H1 (cell line): Measurements from ENCODE around the gene ODF2L. TPM values are rescaled to one million over a fixed set of nuclear protein-coding genes. Genes with fewer than 3 reads are reported as not detected.

Source experiments
- CTCF ChIA-PET: fragments of 300-600 bp; sonication (Branson Sonifier 250); formaldehyde crosslinking; loops from one replicate; lab custom pipeline; 2021; ENCODE audit not compliant: partially characterized antibody; lab: Charles Lee
- POLR2A ChIA-PET: fragments of 300-600 bp; sonication (Branson Sonifier 250); formaldehyde crosslinking; loops from one replicate; lab custom pipeline; 2021; ENCODE audit warnings: inconsistent platforms; ENCODE audit not compliant: partially characterized antibody; lab: Charles Lee
- DNase-seq, 2 experiments: peaks; one replicate each; pipeline versions ENCODE4 v3.0.0 to v3.0.0-alpha.2; 2010 to 2022; ENCODE audit warnings: low spot score in 2 of 2, low read depth in 1 of 2, mixed read lengths in 1 of 2
- FAIRE-seq: peaks from 2 replicates; lab custom pipeline; 2011; peaks lifted over from hg19 to GRCh38; lab: Jason Lieb, UNC
- H2AFZ ChIP-seq: 2 replicates; pipeline ENCODE4 v1.8.1; 2012; ENCODE audit warnings: low read length, inconsistent platforms
- H2AK5ac ChIP-seq: 2 replicates; pipeline ENCODE4 v1.6.1; 2013; ENCODE audit warnings: low read depth, low read length
- H2BK120ac ChIP-seq: replicated peaks from 2 replicates; pipeline ENCODE3; 2013; ENCODE audit warnings: low read depth, low read length, inconsistent platforms
- H2BK12ac ChIP-seq: 2 replicates; pipeline ENCODE4 v1.6.1; 2013; ENCODE audit warnings: low read depth, low read length
- H2BK15ac ChIP-seq: 2 replicates; pipeline ENCODE4 v1.6.1; 2013; ENCODE audit warnings: low read length
- H2BK20ac ChIP-seq: 2 replicates; pipeline ENCODE4 v1.6.1; 2013; ENCODE audit warnings: low read length
- H2BK5ac ChIP-seq: 2 replicates; pipeline ENCODE4 v1.6.1; 2013; ENCODE audit warnings: low read depth, low read length
- H3K14ac ChIP-seq: 2 replicates; pipeline ENCODE4 v1.6.1; 2013; ENCODE audit warnings: inconsistent platforms; ENCODE audit not compliant: insufficient read length
- H3K18ac ChIP-seq: 2 replicates; pipeline ENCODE4 v1.6.1; 2013; ENCODE audit warnings: low read length; ENCODE audit errors: extremely low read depth
- H3K23ac ChIP-seq: 2 replicates; pipeline ENCODE4 v1.6.1; 2013; ENCODE audit warnings: inconsistent platforms; ENCODE audit not compliant: insufficient read length
- H3K23me2 ChIP-seq: 2 replicates; pipeline ENCODE4 v1.6.1; 2013; ENCODE audit warnings: low read depth, low read length
- H3K27ac ChIP-seq: 2 replicates; pipeline ENCODE4 v1.6.1; 2011; ENCODE audit warnings: low read depth, low read length, inconsistent platforms
- H3K27me3 ChIP-seq, 4 experiments: replicated peaks in 1 of 4; 1 replicate in 1 of 4; 2 replicates in 3 of 4; pipeline versions ENCODE4 v1.6.1 to v1.8.1; 2011 to 2013; ENCODE audit warnings: low read length in 3 of 4, mild to moderate bottlenecking in 3 of 4, inconsistent platforms in 2 of 4, mixed read lengths in 2 of 4, moderate library complexity in 1 of 4; ENCODE audit not compliant: control insufficient read depth in 3 of 4, insufficient read depth in 3 of 4; ENCODE audit errors: extremely low read depth in 1 of 4
- H3K36me3 ChIP-seq, 4 experiments: 2 replicates each; pipeline versions ENCODE4 v1.6.1 to v1.8.1; 2011 to 2013; ENCODE audit warnings: mild to moderate bottlenecking in 4 of 4, low read length in 3 of 4, moderate library complexity in 2 of 4, control low read depth in 1 of 4, inconsistent platforms in 1 of 4; ENCODE audit not compliant: insufficient read depth in 4 of 4, control insufficient read depth in 2 of 4
- H3K4ac ChIP-seq: replicated peaks from 2 replicates; pipeline ENCODE3; 2013; ENCODE audit warnings: low read length, low read depth, mixed read lengths, inconsistent platforms; ENCODE audit not compliant: insufficient read length
- H3K4me1 ChIP-seq, 4 experiments: replicated peaks in 1 of 4; 1 replicate in 1 of 4; 2 replicates in 3 of 4; pipeline versions ENCODE4 v1.6.1 to v1.8.1; 2011 to 2013; ENCODE audit warnings: low read length in 3 of 4, inconsistent platforms in 2 of 4, mixed read lengths in 1 of 4; ENCODE audit not compliant: insufficient read depth in 4 of 4, control insufficient read depth in 3 of 4
- H3K4me2 ChIP-seq, 2 experiments: 2 replicates each; pipeline versions ENCODE4 v1.6.1 to v1.8.1; 2011 to 2013; ENCODE audit warnings: low read depth in 2 of 2, low read length in 2 of 2, control low read depth in 1 of 2, inconsistent platforms in 1 of 2, mild to moderate bottlenecking in 1 of 2; ENCODE audit not compliant: insufficient read depth in 1 of 2
- H3K4me3 ChIP-seq, 4 experiments: fragments of 200-600, 300-600 bp in 1 of 4; sonication (generic), shearing (Covaris generic), sonication (Bioruptor Twin) in 1 of 4; 2 replicates each; pipeline versions ENCODE4 v1.5.1 to v1.8.1; 2011 to 2016; ENCODE audit warnings: low read length in 4 of 4, low read depth in 3 of 4, control low read depth in 2 of 4, inconsistent platforms in 2 of 4, mild to moderate bottlenecking in 2 of 4, mixed read lengths in 1 of 4, moderate library complexity in 1 of 4; ENCODE audit not compliant: insufficient read depth in 2 of 4; ENCODE audit errors: extremely low read depth in 1 of 4
- H3K56ac ChIP-seq: replicated peaks from 2 replicates; pipeline ENCODE3; 2013; ENCODE audit warnings: low read depth, mild to moderate bottlenecking, mixed read lengths, low read length, inconsistent platforms; ENCODE audit not compliant: insufficient read length
- H3K79me1 ChIP-seq: 2 replicates; pipeline ENCODE4 v1.6.1; 2013; ENCODE audit warnings: low read depth, low read length, control low read depth
- H3K79me2 ChIP-seq, 2 experiments: 2 replicates each; pipeline versions ENCODE4 v1.6.1 to v1.8.1; 2012 to 2013; ENCODE audit warnings: low read length in 2 of 2, mild to moderate bottlenecking in 2 of 2, inconsistent platforms in 1 of 2; ENCODE audit not compliant: insufficient read depth in 2 of 2, control insufficient read depth in 1 of 2
- H3K9ac ChIP-seq, 4 experiments: replicated peaks in 1 of 4; 1 replicate in 1 of 4; 2 replicates in 3 of 4; pipeline versions ENCODE4 v1.6.1 to v1.8.1; 2011 to 2013; ENCODE audit warnings: low read depth in 3 of 4, low read length in 3 of 4, control low read depth in 2 of 4, mild to moderate bottlenecking in 2 of 4, moderate library complexity in 2 of 4, inconsistent platforms in 1 of 4; ENCODE audit errors: extremely low read depth in 1 of 4
- H3K9me3 ChIP-seq, 2 experiments: 2 replicates each; pipeline versions ENCODE4 v1.6.1 to v1.8.1; 2012 to 2013; ENCODE audit warnings: mild to moderate bottlenecking in 2 of 2, moderate library complexity in 2 of 2, control low read depth in 1 of 2, inconsistent platforms in 1 of 2, low read depth in 1 of 2, low read length in 1 of 2, mixed read lengths in 1 of 2; ENCODE audit not compliant: insufficient read depth in 2 of 2
- H4K20me1 ChIP-seq, 2 experiments: replicated peaks in 1 of 2; 2 replicates each; pipeline versions ENCODE3 to v1.8.1; 2011 to 2013; ENCODE audit warnings: inconsistent platforms in 2 of 2, low read length in 2 of 2, mild to moderate bottlenecking in 1 of 2; ENCODE audit not compliant: insufficient read depth in 2 of 2, control insufficient read depth in 1 of 2
- H4K5ac ChIP-seq: 2 replicates; pipeline ENCODE4 v1.6.1; 2013; ENCODE audit warnings: low read length, low read depth, mixed read lengths, inconsistent platforms; ENCODE audit not compliant: insufficient read length
- H4K8ac ChIP-seq: 2 replicates; pipeline ENCODE4 v1.8.0; 2013; ENCODE audit warnings: mild to moderate bottlenecking, moderate library complexity, low read length, inconsistent platforms; ENCODE audit not compliant: insufficient read depth; ENCODE audit errors: extremely low read depth
- H4K91ac ChIP-seq: replicated peaks from 2 replicates; pipeline ENCODE3; 2013; ENCODE audit warnings: low read length, mixed read lengths, inconsistent platforms; ENCODE audit not compliant: insufficient read length
- GABPA ChIP-seq: IDR thresholded peaks from 2 replicates; pipeline ENCODE4 v1.6.1; 2011; ENCODE audit warnings: mild to moderate bottlenecking, low read length, moderate library complexity, borderline replicate concordance; ENCODE audit not compliant: insufficient read depth
- GTF2F1 ChIP-seq: IDR thresholded peaks from 2 replicates; pipeline ENCODE4 v1.6.1; 2012; ENCODE audit warnings: low read depth, low read length, improper control_type of control experiment, borderline replicate concordance
- JUND ChIP-seq: IDR thresholded peaks from 2 replicates; pipeline ENCODE4 v1.6.1; 2011; ENCODE audit warnings: mild to moderate bottlenecking, improper control_type of control experiment, low read length
- KDM4A ChIP-seq: IDR thresholded peaks from one replicate; pipeline ENCODE4 v1.7.1; 2012; ENCODE audit warnings: low read depth, mild to moderate bottlenecking, moderate library complexity, low read length, inconsistent platforms; ENCODE audit not compliant: severe bottlenecking
- NANOG ChIP-seq: IDR thresholded peaks from 2 replicates; pipeline ENCODE4 v1.6.1; 2011; ENCODE audit warnings: low read length, low read depth, mild to moderate bottlenecking, inconsistent platforms; ENCODE audit not compliant: insufficient read depth, poor library complexity, severe bottlenecking
- RBBP5 ChIP-seq: IDR thresholded peaks from 2 replicates; pipeline ENCODE4 v1.7.1; 2012; ENCODE audit warnings: low read depth, mild to moderate bottlenecking, inconsistent platforms, low read length, moderate library complexity, borderline replicate concordance
- RFX5 ChIP-seq: IDR thresholded peaks from 2 replicates; pipeline ENCODE4 v1.6.1; 2011; ENCODE audit warnings: low read depth, low read length, improper control_type of control experiment, borderline replicate concordance
- RXRA ChIP-seq: IDR thresholded peaks from 2 replicates; pipeline ENCODE4 v1.6.1; 2011; ENCODE audit warnings: low read depth, mild to moderate bottlenecking, low read length, moderate library complexity; ENCODE audit not compliant: insufficient read depth
- SRF ChIP-seq: IDR thresholded peaks from 2 replicates; pipeline ENCODE4 v1.6.1; 2011; ENCODE audit warnings: mild to moderate bottlenecking, low read depth, low read length, moderate library complexity
- TAF1 ChIP-seq: IDR thresholded peaks from 2 replicates; pipeline ENCODE4 v1.6.1; 2011; ENCODE audit warnings: mild to moderate bottlenecking, low read depth, low read length
- TAF7 ChIP-seq: optimal IDR thresholded peaks from 2 replicates; pipeline ENCODE3; 2011; ENCODE audit warnings: low read depth, mild to moderate bottlenecking, inconsistent platforms, low read length, moderate library complexity, borderline replicate concordance
- TBP ChIP-seq: IDR thresholded peaks from 2 replicates; pipeline ENCODE4 v1.6.1; 2011; ENCODE audit warnings: low read depth, low read length, improper control_type of control experiment
- TCF12 ChIP-seq: IDR thresholded peaks from 2 replicates; pipeline ENCODE4 v1.6.1; 2011; ENCODE audit warnings: low read depth, mild to moderate bottlenecking, low read length
- polyA plus RNA-seq, 7 experiments: library from polyadenylated mRNA; depleted of rRNA in 3 of 7; stranded (reverse) in 5 of 7; unstranded in 2 of 7; fragments of >200 nt in 5 of 7; fragments of 200-250 nt in 2 of 7; gene quantifications; 1 replicate in 5 of 7; 2 replicates in 1 of 7; 4 replicates in 1 of 7; pipeline versions ENCODE4 v1.2.1 to v1.2.3, GENCODE V29; 2011 to 2013; ENCODE audit warnings: missing spikeins in 2 of 7, mixed read lengths in 2 of 7
- total RNA-seq: library from RNA; stranded (reverse); fragmentation: NEBNext Ultra II Directional; extraction: Animal tissue kit (Norgen Biotek cat#: 25700); gene quantifications from 2 replicates; pipeline ENCODE4 v1.2.1, GENCODE V29; 2021

Gene ODF2L
- total and polyA plus RNA-seq, 2 of the 8 experiments (the other 6 are each of a cell fraction or from before 2014, with no cell fraction given) = 3.2 to 27.1 TPM

GRCh38 chr1:86434059-86434458 is 37.9 kb upstream of the ODF2L start:
- H2AFZ ChIP-seq = no peak overlapping the region
- H3K4me1 ChIP-seq = no peaks in the 10 kb centered on the region
- no peak overlapping the region for H4K8ac ChIP-seq
- H3K4ac ChIP-seq = no peak overlapping the region
- no peak overlapping the region for H3K4me3 ChIP-seq
- TF ChIP-seq NANOG (no peak), RFX5 (no peak), TAF7 (no peak), TAF1 (no peak), SRF (no peak), TCF12 (no peak), GABPA (no peak), JUND (no peak), RXRA (no peak), KDM4A (no peak), GTF2F1 (no peak), TBP (no peak), RBBP5 (no peak)
- H3K56ac ChIP-seq = no peak overlapping the region
- H4K20me1 ChIP-seq = no peaks in the 10 kb centered on the region
- no peak overlapping the region for H4K5ac ChIP-seq
- no peak for FAIRE-seq
- no peak for DNase-seq
- H3K27me3 ChIP-seq = no peaks in the 10 kb centered on the region
- CTCF ChIA-PET = no interaction called here
- H3K23me2 ChIP-seq = peaks cover 2% of the 10 kb centered on the region; the same call in 1 of the 2 replicates
- H3K23ac ChIP-seq = no peak overlapping the region
- H2BK20ac ChIP-seq = no peak overlapping the region
- no peak overlapping the region for H2BK12ac ChIP-seq
- H2BK120ac ChIP-seq = no peak overlapping the region
- POLR2A ChIA-PET = no interaction called here
- H2BK15ac ChIP-seq = no peak overlapping the region
- H3K14ac ChIP-seq = no peak overlapping the region
- H3K4me2 ChIP-seq = no peak overlapping the region
- no peak overlapping the region for H2BK5ac ChIP-seq
- no peak overlapping the region for H3K27ac ChIP-seq
- no peak overlapping the region for H4K91ac ChIP-seq
- H3K79me1 ChIP-seq = no peaks in the 10 kb centered on the region
- no peaks in the 10 kb centered on the region for H3K36me3 ChIP-seq
- H3K79me2 ChIP-seq = no peaks in the 10 kb centered on the region
- H3K9me3 ChIP-seq = no peaks in the 10 kb centered on the region
- no peak overlapping the region for H3K18ac ChIP-seq
- H2AK5ac ChIP-seq = no peak overlapping the region
- no peak overlapping the region for H3K9ac ChIP-seq
